Osteocyte (in vitro differentiated cells): Measurements from ENCODE around the gene CDK19. TPM values are rescaled to one million over a fixed set of nuclear protein-coding genes. Genes with fewer than 3 reads are reported as not detected.
A peak's percentile ranks its signal among the peaks of the same experiment; 100 is the strongest.
"Not testable (repeated sequence)": the region's sequence is repeated elsewhere in the genome, so short reads cannot be mapped to it uniquely, and the experiment has no call there.

Experiments used
- DNase-seq: peaks from one replicate; pipeline ENCODE4 v3.0.0; 2021; ENCODE audit warnings: mixed read lengths; ENCODE audit not compliant: unreplicated experiment; ENCODE audit errors: extremely low spot score
- H3K27ac Mint-ChIP-seq: one replicate; pipeline ENCODE4 v1.8.0; 2021; ENCODE audit warnings: mild to moderate bottlenecking, mixed read lengths; ENCODE audit not compliant: unreplicated experiment
- H3K27me3 Mint-ChIP-seq: one replicate; pipeline ENCODE4 v1.8.0; 2021; ENCODE audit warnings: mixed read lengths; ENCODE audit not compliant: unreplicated experiment
- H3K36me3 Mint-ChIP-seq: one replicate; pipeline ENCODE4 v1.8.0; 2021; ENCODE audit warnings: mixed read lengths; ENCODE audit not compliant: unreplicated experiment
- H3K4me1 Mint-ChIP-seq: one replicate; pipeline ENCODE4 v1.8.0; 2021; ENCODE audit warnings: mixed read lengths; ENCODE audit not compliant: unreplicated experiment
- H3K4me3 Mint-ChIP-seq: one replicate; pipeline ENCODE4 v1.8.0; 2021; ENCODE audit warnings: mild to moderate bottlenecking, moderate library complexity, mixed read lengths; ENCODE audit not compliant: unreplicated experiment
- H3K9me3 Mint-ChIP-seq: one replicate; pipeline ENCODE4 v1.8.0; 2021; ENCODE audit warnings: mixed read lengths; ENCODE audit not compliant: unreplicated experiment
- total RNA-seq: library from RNA; stranded (reverse); gene quantifications from 2 replicates; pipeline ENCODE4 v1.2.1, GENCODE V29; 2021
- TF ChIP-seq, protein P1 (sequence below): fragments of 200-600 bp; sonication (generic); IDR thresholded peaks from 2 replicates; pipeline ENCODE4 v1.5.0; 2021; ENCODE audit warnings: antibody characterized with exemption, mild to moderate bottlenecking, moderate library complexity

The CDK19 gene
- total RNA-seq, 1 donor from 2014 or later = 32.4 TPM

DNA sequence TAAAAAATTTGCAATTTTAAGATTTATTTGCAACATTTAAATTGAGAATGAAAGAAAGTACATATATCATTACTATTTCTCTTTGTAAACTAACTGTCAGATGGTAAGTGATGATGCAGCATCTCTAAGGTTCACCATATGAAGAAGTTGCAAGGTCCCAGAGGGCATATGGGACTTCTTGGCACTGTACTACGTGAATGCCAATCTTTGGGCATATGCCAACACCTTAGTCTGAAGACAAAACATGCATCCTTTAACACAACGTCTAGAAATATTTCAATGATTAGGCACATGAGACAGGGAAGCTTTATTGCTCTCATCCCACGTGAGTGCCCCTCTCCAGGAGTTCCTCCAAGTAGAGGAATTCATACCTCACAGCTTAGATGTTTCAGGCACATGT is 66.8 kb downstream of the CDK19 start:
- Mint-ChIP-seq H3K4me3 (no peak overlapping the region), H3K27me3 (no peaks in the 10 kb centered on the region), H3K27ac (no peak overlapping the region), H3K4me1 (peaks cover 6% of the 10 kb centered on the region), H3K9me3 (no peaks in the 10 kb centered on the region), H3K36me3 (peaks cover 1% of the 10 kb centered on the region)
- TF ChIP-seq, protein P1, sequence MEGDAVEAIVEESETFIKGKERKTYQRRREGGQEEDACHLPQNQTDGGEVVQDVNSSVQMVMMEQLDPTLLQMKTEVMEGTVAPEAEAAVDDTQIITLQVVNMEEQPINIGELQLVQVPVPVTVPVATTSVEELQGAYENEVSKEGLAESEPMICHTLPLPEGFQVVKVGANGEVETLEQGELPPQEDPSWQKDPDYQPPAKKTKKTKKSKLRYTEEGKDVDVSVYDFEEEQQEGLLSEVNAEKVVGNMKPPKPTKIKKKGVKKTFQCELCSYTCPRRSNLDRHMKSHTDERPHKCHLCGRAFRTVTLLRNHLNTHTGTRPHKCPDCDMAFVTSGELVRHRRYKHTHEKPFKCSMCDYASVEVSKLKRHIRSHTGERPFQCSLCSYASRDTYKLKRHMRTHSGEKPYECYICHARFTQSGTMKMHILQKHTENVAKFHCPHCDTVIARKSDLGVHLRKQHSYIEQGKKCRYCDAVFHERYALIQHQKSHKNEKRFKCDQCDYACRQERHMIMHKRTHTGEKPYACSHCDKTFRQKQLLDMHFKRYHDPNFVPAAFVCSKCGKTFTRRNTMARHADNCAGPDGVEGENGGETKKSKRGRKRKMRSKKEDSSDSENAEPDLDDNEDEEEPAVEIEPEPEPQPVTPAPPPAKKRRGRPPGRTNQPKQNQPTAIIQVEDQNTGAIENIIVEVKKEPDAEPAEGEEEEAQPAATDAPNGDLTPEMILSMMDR = no peak
- DNase-seq = no peak

DNA sequence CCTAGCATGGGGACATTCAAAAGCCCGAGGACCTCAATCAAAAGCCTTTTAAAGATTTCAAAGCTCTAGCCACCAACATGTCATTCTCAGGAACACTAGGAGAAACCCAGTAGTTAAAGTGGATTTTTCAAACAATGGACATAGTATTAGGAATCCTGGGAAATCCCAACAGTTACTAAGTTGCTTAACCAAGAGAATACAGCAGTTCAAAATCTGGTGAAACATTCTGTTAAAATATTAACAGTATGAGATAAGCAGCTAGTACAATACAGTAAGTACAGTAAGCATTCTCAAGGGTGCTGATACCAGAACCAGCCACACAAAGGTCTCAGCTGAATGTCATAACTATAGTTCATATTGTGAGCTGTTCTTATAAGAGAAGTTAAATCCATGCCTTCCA is 68.6 kb downstream of the CDK19 start:
- Mint-ChIP-seq H3K27ac (no peak overlapping the region), H3K9me3 (peaks cover 12% of the 10 kb centered on the region), H3K36me3 (peaks cover 15% of the 10 kb centered on the region), H3K27me3 (no peaks in the 10 kb centered on the region), H3K4me1 (peaks cover 2% of the 10 kb centered on the region), H3K4me3 (no peak overlapping the region)
- no peak for DNase-seq
- TF ChIP-seq, protein P1 = no peak

- H3K9me3 Mint-ChIP-seq = peaks cover 24% of the 10 kb centered on the region
- no peak for DNase-seq
- no peaks in the 10 kb centered on the region for H3K27me3 Mint-ChIP-seq
- H3K36me3 Mint-ChIP-seq = peaks cover 27% of the 10 kb centered on the region
- H3K4me3 Mint-ChIP-seq = no peak overlapping the region
- no peak overlapping the region for H3K27ac Mint-ChIP-seq
- peaks cover 1% of the 10 kb centered on the region for H3K4me1 Mint-ChIP-seq
- TF ChIP-seq, protein P1 = no peak
Observed at GRCh38 chr6:110744991-110745390, 70.3 kb downstream of the CDK19 start.

- Mint-ChIP-seq H3K4me1 (peaks cover 12% of the 10 kb centered on the region), H3K9me3 (peaks cover 24% of the 10 kb centered on the region), H3K36me3 (peaks cover 27% of the 10 kb centered on the region)
- H3K27me3 Mint-ChIP-seq, H3K4me3 Mint-ChIP-seq, DNase-seq, H3K27ac Mint-ChIP-seq: not testable (repeated sequence)
Observed at GRCh38 chr6:110742552-110742951, 72.7 kb downstream of the CDK19 start.

DNA sequence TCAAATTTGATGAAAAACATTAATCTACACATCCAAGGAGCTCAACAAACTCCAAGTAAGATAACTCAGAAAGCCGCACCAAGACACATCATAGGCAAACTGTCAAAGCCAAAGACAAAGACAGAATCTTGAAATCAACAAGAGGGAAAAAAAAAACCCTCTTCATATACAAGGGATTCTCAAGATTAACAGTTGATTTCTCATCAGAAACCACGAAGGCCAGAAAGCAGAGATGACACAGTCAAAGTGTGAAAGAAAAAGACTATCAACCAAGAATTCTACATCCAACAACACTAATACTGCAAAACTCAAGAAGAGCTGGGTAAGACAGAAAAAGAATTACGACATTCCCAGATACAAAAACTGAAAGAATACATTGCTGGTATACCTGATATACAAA is 73.8 kb downstream of the CDK19 start:
- Mint-ChIP-seq H3K4me1 (peaks cover 18% of the 10 kb centered on the region), H3K27me3 (no peaks in the 10 kb centered on the region), H3K4me3 (no peak overlapping the region), H3K36me3 (peaks cover 27% of the 10 kb centered on the region), H3K27ac (no peak overlapping the region), H3K9me3 (peaks cover 24% of the 10 kb centered on the region)
- TF ChIP-seq, protein P1 = no peak
- DNase-seq = no peak

- Mint-ChIP-seq H3K27ac (peak overlapping the region; percentile 44), H3K4me1 (peaks cover 18% of the 10 kb centered on the region), H3K9me3 (peaks cover 24% of the 10 kb centered on the region), H3K36me3 (peaks cover 29% of the 10 kb centered on the region), H3K4me3 (no peak overlapping the region), H3K27me3 (no peaks in the 10 kb centered on the region)
- DNase-seq = no peak
- TF ChIP-seq, protein P1 = no peak
Observed at GRCh38 chr6:110738899-110739365, 76.3 kb downstream of the CDK19 start.
